Panc1 (cell line): ENCODE data around the gene SDSL. TPM values are rescaled to one million over a fixed set of nuclear protein-coding genes. Genes with fewer than 3 reads are reported as not detected.

Source experiments
- ATAC-seq: fragments of 200-7000 bp; cut with Tn5 transposase; 2 replicates; pipeline ENCODE4 v1.9.1; 2020; ENCODE audit warnings: mild to moderate bottlenecking, moderate library complexity
- BruUV-seq: library from RNA; stranded (reverse); fragments of 400-500 nt; replicated peaks from 2 replicates; lab custom pipeline; 2021; lab: Mats Ljungman, UMichigan
- CTCF ChIA-PET: fragments of 300-600 bp; sonication (Branson Sonifier 250); formaldehyde crosslinking; loops from one replicate; lab custom pipeline; 2022; ENCODE audit warnings: antibody characterized with exemption; lab: Charles Lee
- POLR2A ChIA-PET: fragments of 300-600 bp; sonication (Branson Sonifier 250); formaldehyde crosslinking; loops from one replicate; lab custom pipeline; 2022; ENCODE audit warnings: antibody characterized with exemption; lab: Charles Lee
- DNase-seq: peaks from one replicate; pipeline ENCODE4 v3.0.0-alpha.2; 2010; ENCODE audit warnings: low read depth, low spot score
- H3K27ac ChIP-seq: 2 replicates; pipeline ENCODE4 v1.5.1; 2011; ENCODE audit warnings: mild to moderate bottlenecking, low read length, inconsistent platforms
- H3K27me3 ChIP-seq: fragments of 200-500 bp; sonication (Bioruptor generic); 2 replicates; pipeline ENCODE4 v1.6.0; 2014; ENCODE audit warnings: low read length, inconsistent platforms; ENCODE audit not compliant: control insufficient read depth, insufficient read depth
- H3K36me3 ChIP-seq: fragments of 200-500 bp; sonication (Bioruptor generic); 2 replicates; pipeline ENCODE4 v1.5.1; 2014; ENCODE audit warnings: inconsistent platforms, mild to moderate bottlenecking, low read length, moderate library complexity; ENCODE audit not compliant: control insufficient read depth, insufficient read depth
- H3K4me1 ChIP-seq: 2 replicates; pipeline ENCODE4 v1.5.1; 2011; ENCODE audit warnings: inconsistent platforms, mild to moderate bottlenecking, low read length, moderate library complexity; ENCODE audit not compliant: control insufficient read depth, insufficient read depth
- H3K4me3 ChIP-seq, 2 experiments: 2 replicates each; pipeline ENCODE4 v1.5.1; 2011 to 2012; ENCODE audit warnings: low read depth in 2 of 2, low read length in 2 of 2, mild to moderate bottlenecking in 2 of 2, inconsistent platforms in 1 of 2, moderate library complexity in 1 of 2
- H3K9me3 ChIP-seq: fragments of 200-500 bp; sonication (Bioruptor generic); 2 replicates; pipeline ENCODE4 v1.5.1; 2014; ENCODE audit warnings: low read depth, mild to moderate bottlenecking, inconsistent platforms, low read length, moderate library complexity; ENCODE audit not compliant: control insufficient read depth, insufficient read depth
- CTCF ChIP-seq: fragments of 450-650 bp; IDR thresholded peaks from 2 replicates; pipeline ENCODE4 v1.5.1; 2017; ENCODE audit warnings: mild to moderate bottlenecking
- POLR2AphosphoS5 ChIP-seq: IDR thresholded peaks from 2 replicates; pipeline ENCODE4 v1.6.1; 2012; ENCODE audit warnings: mild to moderate bottlenecking, low read depth, low read length, moderate library complexity
- SIN3A ChIP-seq: IDR thresholded peaks from 2 replicates; pipeline ENCODE4 v1.6.1; 2012; ENCODE audit warnings: low read depth, mild to moderate bottlenecking, low read length, moderate library complexity, borderline replicate concordance; ENCODE audit not compliant: insufficient read depth
- TCF7L2 ChIP-seq: IDR thresholded peaks from 2 replicates; pipeline ENCODE4 v1.6.1; 2011; ENCODE audit warnings: mild to moderate bottlenecking, low read depth, low read length, inconsistent platforms
- in situ Hi-C: cut with HindIII; loops from 2 replicates; pipeline ENCODE4 v1.10.0; 2016; ENCODE audit warnings: low sequenced_read_pairs, low pct_unique_long_range_greater_than_20kb
- intact Hi-C: fragments of 100-400 bp; cut with micrococcal nuclease; formaldehyde crosslinking; loops from one replicate; pipeline ENCODE4 v1.10.0; 2022; ENCODE audit not compliant: unreplicated experiment
- total RNA-seq: library from RNA; stranded (reverse); gene quantifications from one replicate; pipeline ENCODE4 v1.2.1, GENCODE V29; 2021; ENCODE audit not compliant: unreplicated experiment
- TF ChIP-seq, protein P1 (sequence below), 2 experiments: IDR thresholded peaks; 2 replicates each; pipeline ENCODE4 v1.6.1; 2011 to 2012; ENCODE audit warnings: low read depth in 2 of 2, control low read depth in 1 of 2, low read length in 1 of 2, mild to moderate bottlenecking in 1 of 2, moderate library complexity in 1 of 2; ENCODE audit not compliant: insufficient read depth in 1 of 2

Gene SDSL
- total RNA-seq, 1 experiment from 2014 or later: 5.8 TPM

GRCh38 chr12:113477171-113477841, 55.1 kb downstream of the SDSL start:
- ATAC-seq (peak; percentile 47), DNase-seq (no peak)
- no peak for TF ChIP-seq TCF7L2
- TF ChIP-seq SIN3A: no peak
- no peak for TF ChIP-seq CTCF
- no peak for TF ChIP-seq POLR2AphosphoS5
- TF ChIP-seq, protein P1, sequence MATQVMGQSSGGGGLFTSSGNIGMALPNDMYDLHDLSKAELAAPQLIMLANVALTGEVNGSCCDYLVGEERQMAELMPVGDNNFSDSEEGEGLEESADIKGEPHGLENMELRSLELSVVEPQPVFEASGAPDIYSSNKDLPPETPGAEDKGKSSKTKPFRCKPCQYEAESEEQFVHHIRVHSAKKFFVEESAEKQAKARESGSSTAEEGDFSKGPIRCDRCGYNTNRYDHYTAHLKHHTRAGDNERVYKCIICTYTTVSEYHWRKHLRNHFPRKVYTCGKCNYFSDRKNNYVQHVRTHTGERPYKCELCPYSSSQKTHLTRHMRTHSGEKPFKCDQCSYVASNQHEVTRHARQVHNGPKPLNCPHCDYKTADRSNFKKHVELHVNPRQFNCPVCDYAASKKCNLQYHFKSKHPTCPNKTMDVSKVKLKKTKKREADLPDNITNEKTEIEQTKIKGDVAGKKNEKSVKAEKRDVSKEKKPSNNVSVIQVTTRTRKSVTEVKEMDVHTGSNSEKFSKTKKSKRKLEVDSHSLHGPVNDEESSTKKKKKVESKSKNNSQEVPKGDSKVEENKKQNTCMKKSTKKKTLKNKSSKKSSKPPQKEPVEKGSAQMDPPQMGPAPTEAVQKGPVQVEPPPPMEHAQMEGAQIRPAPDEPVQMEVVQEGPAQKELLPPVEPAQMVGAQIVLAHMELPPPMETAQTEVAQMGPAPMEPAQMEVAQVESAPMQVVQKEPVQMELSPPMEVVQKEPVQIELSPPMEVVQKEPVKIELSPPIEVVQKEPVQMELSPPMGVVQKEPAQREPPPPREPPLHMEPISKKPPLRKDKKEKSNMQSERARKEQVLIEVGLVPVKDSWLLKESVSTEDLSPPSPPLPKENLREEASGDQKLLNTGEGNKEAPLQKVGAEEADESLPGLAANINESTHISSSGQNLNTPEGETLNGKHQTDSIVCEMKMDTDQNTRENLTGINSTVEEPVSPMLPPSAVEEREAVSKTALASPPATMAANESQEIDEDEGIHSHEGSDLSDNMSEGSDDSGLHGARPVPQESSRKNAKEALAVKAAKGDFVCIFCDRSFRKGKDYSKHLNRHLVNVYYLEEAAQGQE (IDR thresholded peaks at IDR 0.05; ENCODE audit: insufficient read depth in 1 of 2, low read depth in 2 of 2, low read length in 1 of 2): no peak
- CTCF ChIA-PET: no interaction called here
- Histone ChIP-seq H3K27ac (no peak overlapping the region), H3K36me3 (no peaks in the 10 kb centered on the region), H3K4me3 (no peak overlapping the region), H3K4me1 (peaks cover 4% of the 10 kb centered on the region; the same call in 1 of the 2 replicates), H3K9me3 (no peaks in the 10 kb centered on the region), H3K27me3 (peaks cover 42% of the 10 kb centered on the region)
- POLR2A ChIA-PET: no interaction called here
- in situ Hi-C loops (no loop called here), intact Hi-C loops (no loop called here)
- BruUV-seq: no TSS peak

- in situ Hi-C loops (no loop called here), intact Hi-C loops (no loop called here)
- Histone ChIP-seq H3K4me1 (peaks cover 4% of the 10 kb centered on the region; the same call in 1 of the 2 replicates), H3K36me3 (no peaks in the 10 kb centered on the region), H3K4me3 (no peak overlapping the region), H3K27ac (no peak overlapping the region), H3K27me3 (peaks cover 45% of the 10 kb centered on the region), H3K9me3 (no peaks in the 10 kb centered on the region)
- CTCF ChIA-PET: no interaction called here
- no peak for DNase-seq
- 0 out of 2 replicates have a peak, but pooled peaks have one; percentile 20 for ATAC-seq
- POLR2A ChIA-PET: no interaction called here
- BruUV-seq: no TSS peak
- TF ChIP-seq SIN3A (no peak), TCF7L2 (no peak), CTCF (no peak), POLR2AphosphoS5 (no peak)
- TF ChIP-seq, protein P1 (IDR thresholded peaks at IDR 0.05; ENCODE audit: insufficient read depth in 1 of 2, low read depth in 2 of 2, low read length in 1 of 2): no peak
Measured at GRCh38 chr12:113477842-113478215, 55.6 kb downstream of the SDSL start.
